Gastroesophageal sphincter (tissue), 4 donors: ENCODE measurements around the gene TGFB1I1. TPM values are rescaled to one million over a fixed set of nuclear protein-coding genes. Genes with fewer than 3 reads are reported as not detected.

ENCODE experiments used
- ATAC-seq: fragments of 150-250 bp; one replicate; pipeline ENCODE4 v1.9.1; 2016; ENCODE audit warnings: mild to moderate bottlenecking, moderate library complexity
- H3K27ac ChIP-seq, 4 donors: fragments of 200-600 bp; sonication (generic) in 3 of 4; 1 replicate in 3 of 4; 2 replicates in 1 of 4; pipeline ENCODE4 v1.5.1; 2016 to 2019
- H3K27me3 ChIP-seq: fragments of 200-600 bp; sonication (generic); one replicate; pipeline ENCODE4 v1.5.1; 2019
- H3K36me3 ChIP-seq, 2 donors: fragments of 200-600 bp; sonication (generic); one replicate each; pipeline ENCODE4 v1.5.1; 2019; ENCODE audit warnings: control low read depth in 1 of 2
- H3K4me1 ChIP-seq, 3 donors: fragments of 200-600 bp; sonication (generic); 1 replicate in 2 of 3; 2 replicates in 1 of 3; pipeline ENCODE4 v1.5.1; 2016 to 2019; ENCODE audit warnings: control low read depth in 2 of 3
- H3K4me3 ChIP-seq, 2 donors: fragments of 200-600 bp; sonication (generic); one replicate each; pipeline ENCODE4 v1.5.1; 2019; ENCODE audit warnings: mild to moderate bottlenecking in 1 of 2, moderate library complexity in 1 of 2
- H3K9me3 ChIP-seq, 3 donors: fragments of 200-600 bp; sonication (generic); one replicate each; pipeline ENCODE4 v1.5.1; 2017 to 2019; ENCODE audit warnings: control low read depth in 2 of 3
- CTCF ChIP-seq, 4 experiments: fragments of 200-600 bp in 2 of 4; fragments of 450-650 bp in 2 of 4; sonication (generic) in 1 of 4; IDR thresholded peaks; one replicate each; pipeline ENCODE4 v1.5.1; 2017 to 2019; ENCODE audit warnings: antibody characterized with exemption in 4 of 4, mild to moderate bottlenecking in 2 of 4, moderate library complexity in 2 of 4
- EP300 ChIP-seq: sonication (generic); formaldehyde crosslinking; IDR thresholded peaks from one replicate; pipeline ENCODE4 v1.6.1; 2017; ENCODE audit warnings: antibody characterized with exemption, mild to moderate bottlenecking
- POLR2A ChIP-seq, 2 donors: fragments of 450-650 bp; IDR thresholded peaks; one replicate each; pipeline ENCODE4 v1.6.1; 2017; ENCODE audit warnings: antibody characterized with exemption in 2 of 2, mild to moderate bottlenecking in 2 of 2, moderate library complexity in 1 of 2
- POLR2AphosphoS5 ChIP-seq: sonication (generic); formaldehyde crosslinking; IDR thresholded peaks from one replicate; pipeline ENCODE4 v1.6.1; 2017; ENCODE audit warnings: antibody characterized with exemption
- WGBS, 2 donors: methylation state at CpG; one replicate each; pipeline ENCODE4 v1.1.5; 2018; ENCODE audit warnings: low coverage in 1 of 2; 5-methylcytosine and 5-hydroxymethylcytosine counted together
- total RNA-seq, 4 donors: library from RNA; depleted of rRNA; stranded (reverse); fragments of >200 nt; gene quantifications; one replicate each; pipeline ENCODE4 v1.1.0, GENCODE V29; 2016

Gene TGFB1I1
- 100 to 1,000 TPM; 157 to 438 (median 211) TPM for total RNA-seq

- H3K4me1 ChIP-seq, result peaks cover 2 to 62% (median 9%) of the 10 kb centered on the region in 3 donors
- 2 to 7% methylated on average over 3 to 23 of the region's 63 CpGs for WGBS, 2 donors
Observed at GRCh38 chr16:31471875-31472708, at the start of gene TGFB1I1. TGFB1I1 (plus strand) TSS chr16:31472152; CDS start chr16:31472189, 37 bp downstream.

GRCh38 chr16:31423241-31423640 is 48.7 kb upstream of the TGFB1I1 start:
- Histone ChIP-seq H3K36me3 (no peaks in the 10 kb centered on the region), H3K4me1 (peaks cover 0 to 10% (median 3%) of the 10 kb centered on the region in 3 donors), H3K27me3 (peaks cover 37% of the 10 kb centered on the region), H3K4me3 (no peak overlapping the region), H3K27ac (no peak overlapping the region), H3K9me3 (no peaks in the 10 kb centered on the region)
- WGBS, 2 donors, result 51 to 74% methylated on average over 3 of the region's 3 CpGs
- ATAC-seq, result no peak
- TF ChIP-seq POLR2AphosphoS5, result no peak
- no peak for TF ChIP-seq POLR2A (IDR thresholded peaks at IDR 0.05)
- no peak for TF ChIP-seq EP300
- no peak for TF ChIP-seq CTCF (IDR thresholded peaks at IDR 0.05)

More at GRCh38 chr16:31471875-31472708, at the start of gene TGFB1I1:
- H3K27ac ChIP-seq, result peak within 1 kb of the TSS; percentile 95 to 99 (median 98)
- H3K9me3 ChIP-seq, result no peaks in the 10 kb centered on the region
- H3K36me3 ChIP-seq, result peaks cover 0 to 43% of the 10 kb centered on the region in 2 donors
- TF ChIP-seq POLR2AphosphoS5, result peak; percentile 48
- peak; percentile 30 to 33 for TF ChIP-seq POLR2A (IDR thresholded peaks at IDR 0.05)
- no peak for TF ChIP-seq EP300
- TF ChIP-seq CTCF (IDR thresholded peaks at IDR 0.05), result no peak
- ATAC-seq, result peak; percentile 71
- H3K4me3 ChIP-seq, result peak within 1 kb of the TSS; percentile 75 to 88
- no peaks in the 10 kb centered on the region for H3K27me3 ChIP-seq

- WGBS, 2 donors, result no CpG with 5 or more reads among the region's 12 CpGs
- peaks cover 0 to 16% (median 3%) of the 10 kb centered on the region in 3 donors for H3K4me1 ChIP-seq
- TF ChIP-seq POLR2AphosphoS5, result no peak
- no peak for TF ChIP-seq EP300
- TF ChIP-seq CTCF (IDR thresholded peaks at IDR 0.05), result no peak
- no peak for TF ChIP-seq POLR2A (IDR thresholded peaks at IDR 0.05)
- H3K4me3 ChIP-seq, result no peak overlapping the region
- H3K9me3 ChIP-seq, result no peaks in the 10 kb centered on the region
- H3K27me3 ChIP-seq, result peaks cover 31% of the 10 kb centered on the region
- H3K27ac ChIP-seq, result no peak overlapping the region
- no peaks in the 10 kb centered on the region for H3K36me3 ChIP-seq
- ATAC-seq, result no peak
Observed at GRCh38 chr16:31423801-31424200, 48.2 kb upstream of the TGFB1I1 start.

- WGBS, 2 donors, result 20 to 32% methylated on average over 2 to 10 of the region's 83 CpGs
- Histone ChIP-seq H3K9me3 (no peaks in the 10 kb centered on the region), H3K27ac (peak overlapping the region; percentile 30 to 70 (median 64)), H3K4me1 (peaks cover 0 to 16% (median 3%) of the 10 kb centered on the region in 3 donors), H3K27me3 (peaks cover 3% of the 10 kb centered on the region), H3K36me3 (no peaks in the 10 kb centered on the region), H3K4me3 (peak overlapping the region; percentile 37 to 54)
- TF ChIP-seq POLR2AphosphoS5, result no peak
- no peak for TF ChIP-seq CTCF (IDR thresholded peaks at IDR 0.05)
- TF ChIP-seq EP300, result no peak
- TF ChIP-seq POLR2A (IDR thresholded peaks at IDR 0.05), result no peak
- peak; percentile 80 for ATAC-seq
Observed at GRCh38 chr16:31427441-31428278, 44.3 kb upstream of the TGFB1I1 start.
